CD14-positive monocyte (primary cell): Measurements from ENCODE around the gene SHB. TPM values are rescaled to one million over a fixed set of nuclear protein-coding genes. Genes with fewer than 3 reads are reported as not detected.
"Not testable (repeated sequence)": the region's sequence is repeated elsewhere in the genome, so short reads cannot be mapped to it uniquely, and the experiment has no call there.

Experiments
- DNase-seq, 3 donors: peaks; one replicate each; pipeline ENCODE4 v3.0.0-alpha.2; 2011 to 2022
- H2AFZ ChIP-seq: 2 replicates; pipeline ENCODE4 v1.6.0; 2012; ENCODE audit warnings: mild to moderate bottlenecking, low read depth, low read length, inconsistent platforms; ENCODE audit not compliant: insufficient read depth, poor library complexity, severe bottlenecking
- H3K27ac ChIP-seq, 2 donors: 1 replicate in 1 of 2; 2 replicates in 1 of 2; pipeline ENCODE4 v1.5.1; 2012 to 2013; ENCODE audit warnings: low read length in 2 of 2, control low read depth in 1 of 2, inconsistent platforms in 1 of 2, low read depth in 1 of 2, mild to moderate bottlenecking in 1 of 2
- H3K27me3 ChIP-seq, 2 donors: one replicate each; pipeline versions ENCODE4 v1.6.0 to v1.6.1; 2011 to 2013; ENCODE audit warnings: low read length in 2 of 2; ENCODE audit not compliant: control insufficient read depth in 2 of 2, insufficient read depth in 2 of 2
- H3K36me3 ChIP-seq, 2 donors: replicated peaks in 1 of 2; 1 replicate in 1 of 2; 2 replicates in 1 of 2; pipeline versions ENCODE4 v1.5.1 to v1.6.1; 2012 to 2013; ENCODE audit warnings: low read length in 2 of 2, control low read depth in 1 of 2, inconsistent platforms in 1 of 2, mild to moderate bottlenecking in 1 of 2; ENCODE audit not compliant: insufficient read depth in 2 of 2, control insufficient read depth in 1 of 2
- H3K4me1 ChIP-seq, 2 donors: 1 replicate in 1 of 2; 2 replicates in 1 of 2; pipeline versions ENCODE4 v1.5.1 to v1.6.1; 2012 to 2013; ENCODE audit warnings: low read length in 2 of 2, control low read depth in 1 of 2, inconsistent platforms in 1 of 2, mild to moderate bottlenecking in 1 of 2, moderate library complexity in 1 of 2; ENCODE audit not compliant: insufficient read depth in 2 of 2, control insufficient read depth in 1 of 2
- H3K4me2 ChIP-seq: replicated peaks from 2 replicates; pipeline ENCODE3; 2012; ENCODE audit warnings: low read length, moderate library complexity, mild to moderate bottlenecking; ENCODE audit not compliant: poor library complexity, severe bottlenecking; ENCODE audit errors: extremely low read depth
- H3K4me3 ChIP-seq, 3 experiments: fragments of 200-600 bp in 1 of 3; sonication (generic) in 1 of 3; replicated peaks in 1 of 3; 1 replicate in 2 of 3; 2 replicates in 1 of 3; pipeline ENCODE4 v1.5.1; 2011 to 2013; ENCODE audit warnings: low read length in 3 of 3, mild to moderate bottlenecking in 3 of 3, control low read depth in 2 of 3, low read depth in 2 of 3, inconsistent platforms in 1 of 3, moderate library complexity in 1 of 3
- H3K79me2 ChIP-seq: 2 replicates; pipeline ENCODE4 v1.6.0; 2012; ENCODE audit warnings: mild to moderate bottlenecking, control low read depth, inconsistent platforms, low read length, moderate library complexity; ENCODE audit not compliant: insufficient read depth
- H3K9ac ChIP-seq: 2 replicates; pipeline ENCODE4 v1.6.0; 2017; ENCODE audit warnings: low read length, mild to moderate bottlenecking; ENCODE audit not compliant: insufficient read depth, poor library complexity, severe bottlenecking
- H3K9me3 ChIP-seq, 2 donors: replicated peaks in 1 of 2; 1 replicate in 1 of 2; 2 replicates in 1 of 2; pipeline versions ENCODE4 v1.5.1 to v1.6.1; 2012 to 2013; ENCODE audit warnings: low read length in 2 of 2, control low read depth in 1 of 2; ENCODE audit not compliant: control insufficient read depth in 1 of 2, insufficient read depth in 1 of 2
- H4K20me1 ChIP-seq: 2 replicates; pipeline ENCODE4 v1.6.0; 2012; ENCODE audit warnings: mild to moderate bottlenecking, low read length, control low read depth, moderate library complexity; ENCODE audit not compliant: insufficient read depth
- H3K27ac Mint-ChIP-seq, 7 donors: one replicate each; pipeline ENCODE4 v1.8.0; 2020; ENCODE audit warnings: mild to moderate bottlenecking in 7 of 7, mixed read lengths in 7 of 7, moderate library complexity in 6 of 7, inconsistent platforms in 2 of 7
- H3K27me3 Mint-ChIP-seq, 3 donors: one replicate each; pipeline ENCODE4 v1.8.0; 2021 to 2022; ENCODE audit warnings: low read depth in 3 of 3, mild to moderate bottlenecking in 3 of 3, mixed read lengths in 3 of 3, moderate library complexity in 3 of 3, inconsistent platforms in 1 of 3
- H3K36me3 Mint-ChIP-seq, 2 donors: one replicate each; pipeline ENCODE4 v1.8.0; 2020; ENCODE audit warnings: mixed read lengths in 2 of 2, inconsistent platforms in 1 of 2, mild to moderate bottlenecking in 1 of 2
- H3K4me1 Mint-ChIP-seq: one replicate; pipeline ENCODE4 v1.8.0; 2020; ENCODE audit warnings: mild to moderate bottlenecking, mixed read lengths
- H3K4me3 Mint-ChIP-seq, 2 donors: one replicate each; pipeline ENCODE4 v1.8.0; 2020; ENCODE audit warnings: mild to moderate bottlenecking in 2 of 2, mixed read lengths in 2 of 2, moderate library complexity in 1 of 2
- H3K9me3 Mint-ChIP-seq, 7 donors: one replicate each; pipeline ENCODE4 v1.8.0; 2020 to 2022; ENCODE audit warnings: mixed read lengths in 7 of 7, mild to moderate bottlenecking in 6 of 7, moderate library complexity in 6 of 7, inconsistent platforms in 2 of 7
- WGBS: methylation state at CpG from one replicate; pipeline ENCODE4 v1.1.5; 2013; ENCODE audit warnings: missing lambda C conversion rate; ENCODE audit not compliant: insufficient coverage; 5-methylcytosine and 5-hydroxymethylcytosine counted together
- intact Hi-C, 2 donors: fragments of 100-400 bp; cut with micrococcal nuclease; formaldehyde crosslinking; loops; one replicate each; pipeline versions ENCODE4 v1.15.0 to v1.15.1; 2023
- polyA plus RNA-seq, 3 donors: library from polyadenylated mRNA; depleted of rRNA in 1 of 3; unstranded in 2 of 3; stranded (reverse) in 1 of 3; fragments of 300-500 nt in 2 of 3; fragments of >200 nt in 1 of 3; fragmentation: Illumina TruSeq in 2 of 3; gene quantifications; 1 replicate in 2 of 3; 2 replicates in 1 of 3; pipeline ENCODE4 v1.2.3, GENCODE V29; 2012 to 2021
- TF ChIP-seq, protein P1 (sequence below): fragments of 200-600 bp; IDR thresholded peaks from one replicate; pipeline ENCODE4 v1.8.0; 2022; ENCODE audit warnings: antibody characterized with exemption, mild to moderate bottlenecking

SHB gene
- polyA plus RNA-seq, 3 donors, result 0.27 to 1.3 (median 0.31) TPM

DNA sequence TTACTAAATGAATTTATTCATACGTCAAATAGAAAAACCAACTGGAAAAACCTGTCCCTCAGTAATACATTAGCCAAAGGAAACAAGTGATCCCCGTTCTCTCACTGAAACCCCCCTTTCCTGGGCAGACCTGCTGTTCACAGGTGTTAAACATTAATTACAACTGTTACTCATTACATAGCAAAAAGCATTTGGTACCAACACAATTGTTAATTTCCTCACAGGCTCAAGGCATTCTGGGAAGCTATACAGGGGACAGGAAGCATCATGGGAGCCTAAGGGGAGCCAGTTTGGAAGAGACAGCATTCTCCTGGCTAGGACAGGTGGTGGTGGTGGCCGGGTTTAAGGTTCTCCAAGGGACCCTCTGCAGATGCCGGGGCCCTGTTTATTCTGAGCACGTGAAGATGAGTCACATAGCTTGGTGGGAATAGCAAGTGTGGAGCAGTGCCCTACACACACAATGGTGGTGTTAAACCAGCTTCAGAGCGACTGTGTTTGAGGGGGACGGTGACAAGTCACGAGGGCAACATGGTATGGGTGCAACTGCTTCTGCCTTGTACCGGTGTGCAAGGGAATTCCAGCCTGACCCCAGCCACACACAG lies 102.5 kb downstream of the SHB start:
- peak overlapping the region in 1 of 7 donors; percentile 33 for H3K27ac Mint-ChIP-seq
- peaks cover 2 to 6% of the 10 kb centered on the region in 2 donors for H3K36me3 Mint-ChIP-seq
- peaks cover 6 to 19% of the 10 kb centered on the region in 2 donors for H3K4me1 ChIP-seq
- TF ChIP-seq, protein P1, sequence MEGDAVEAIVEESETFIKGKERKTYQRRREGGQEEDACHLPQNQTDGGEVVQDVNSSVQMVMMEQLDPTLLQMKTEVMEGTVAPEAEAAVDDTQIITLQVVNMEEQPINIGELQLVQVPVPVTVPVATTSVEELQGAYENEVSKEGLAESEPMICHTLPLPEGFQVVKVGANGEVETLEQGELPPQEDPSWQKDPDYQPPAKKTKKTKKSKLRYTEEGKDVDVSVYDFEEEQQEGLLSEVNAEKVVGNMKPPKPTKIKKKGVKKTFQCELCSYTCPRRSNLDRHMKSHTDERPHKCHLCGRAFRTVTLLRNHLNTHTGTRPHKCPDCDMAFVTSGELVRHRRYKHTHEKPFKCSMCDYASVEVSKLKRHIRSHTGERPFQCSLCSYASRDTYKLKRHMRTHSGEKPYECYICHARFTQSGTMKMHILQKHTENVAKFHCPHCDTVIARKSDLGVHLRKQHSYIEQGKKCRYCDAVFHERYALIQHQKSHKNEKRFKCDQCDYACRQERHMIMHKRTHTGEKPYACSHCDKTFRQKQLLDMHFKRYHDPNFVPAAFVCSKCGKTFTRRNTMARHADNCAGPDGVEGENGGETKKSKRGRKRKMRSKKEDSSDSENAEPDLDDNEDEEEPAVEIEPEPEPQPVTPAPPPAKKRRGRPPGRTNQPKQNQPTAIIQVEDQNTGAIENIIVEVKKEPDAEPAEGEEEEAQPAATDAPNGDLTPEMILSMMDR, result no peak
- no peak overlapping the region for H3K4me2 ChIP-seq
- H3K27me3 Mint-ChIP-seq, result peaks cover 0 to 2% (median 0%) of the 10 kb centered on the region in 3 donors
- H3K36me3 ChIP-seq, result no peaks in the 10 kb centered on the region
- H3K9me3 Mint-ChIP-seq, result peaks cover 0 to 1% (median 0%) of the 10 kb centered on the region in 7 donors
- no peak for DNase-seq
- no peak overlapping the region for H2AFZ ChIP-seq
- H3K9ac ChIP-seq, result no peak overlapping the region
- peaks cover 41% of the 10 kb centered on the region for H3K4me1 Mint-ChIP-seq
- H3K9me3 ChIP-seq, result no peaks in the 10 kb centered on the region
- no peaks in the 10 kb centered on the region for H3K27me3 ChIP-seq
- no peaks in the 10 kb centered on the region for H3K79me2 ChIP-seq
- WGBS, result 83% methylated on average over 8 of the region's 9 CpGs
- no peak overlapping the region for H3K4me3 Mint-ChIP-seq
- H3K4me3 ChIP-seq, result no peak overlapping the region
- H4K20me1 ChIP-seq, result no peaks in the 10 kb centered on the region
- no peak overlapping the region for H3K27ac ChIP-seq
- intact Hi-C loops, result loop anchor here in 1 of 2 donors (10.0 kb wide), 1 partner anchor 98 kb away; the partner anchor contains the start of gene SHB

DNA sequence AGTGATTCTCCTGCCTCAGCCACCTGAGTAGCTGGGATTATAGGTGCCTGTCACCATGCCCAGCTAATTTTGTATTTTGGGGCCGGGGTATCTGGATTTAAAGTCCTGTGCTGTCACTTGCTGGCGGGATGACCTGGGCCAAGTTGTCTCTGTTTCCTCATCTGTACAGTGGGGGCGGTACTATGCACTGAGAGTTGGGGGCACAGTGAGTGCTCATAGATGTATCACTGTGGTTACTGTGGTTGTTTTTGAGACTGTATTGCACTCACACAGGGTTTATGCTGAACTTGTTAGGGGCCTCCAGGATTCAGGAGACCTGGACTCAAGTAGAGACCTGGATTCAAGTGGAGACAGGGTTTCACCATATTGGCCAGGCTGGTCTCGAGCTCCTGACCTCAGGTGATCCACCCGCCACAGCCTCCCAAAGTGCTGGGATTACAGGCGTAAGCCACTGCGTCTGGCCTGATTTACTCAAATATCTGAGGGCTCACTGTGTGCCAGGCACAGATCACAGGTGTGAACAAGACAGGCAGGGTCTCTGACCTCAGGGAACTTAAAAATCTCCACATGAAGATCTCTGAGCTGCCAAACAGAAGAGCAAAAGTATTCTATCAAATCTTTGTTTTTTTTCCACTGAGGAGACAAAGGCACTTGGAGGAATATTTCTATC lies 103.2 kb downstream of the SHB start:
- not testable (repeated sequence) for H3K36me3 Mint-ChIP-seq

More for the DNA sequence above, 103.2 kb downstream of the SHB start:
- H3K27me3 Mint-ChIP-seq, H3K27ac Mint-ChIP-seq, H3K27ac ChIP-seq, H3K9ac ChIP-seq, H2AFZ ChIP-seq, H3K4me3 ChIP-seq, DNase-seq, H3K4me3 Mint-ChIP-seq, H3K4me2 ChIP-seq, H3K9me3 ChIP-seq, H4K20me1 ChIP-seq, H3K27me3 ChIP-seq, H3K79me2 ChIP-seq, H3K36me3 ChIP-seq, H3K9me3 Mint-ChIP-seq: not testable (repeated sequence)
- peaks cover 13 to 26% of the 10 kb centered on the region in 2 donors for H3K4me1 ChIP-seq
- 83% methylated on average over 1 of the region's 7 CpGs for WGBS
- peaks cover 48% of the 10 kb centered on the region for H3K4me1 Mint-ChIP-seq
- intact Hi-C loops, result loop anchor here in 1 of 2 donors (10.0 kb wide), 1 partner anchor 99 kb away; the partner anchor contains the start of gene SHB
